Measurements from ENCODE around the gene A4GALT. TPM values are rescaled to one million over a fixed set of nuclear protein-coding genes. Genes with fewer than 3 reads are reported as not detected.
A peak's percentile ranks its signal among the peaks of the same experiment; 100 is the strongest.

A4GALT gene
- total RNA-seq, 1 donor from 2014 or later = 12.7 TPM

- DNase-seq (ENCODE audit: low read depth) = peak; percentile 48
- TF ChIP-seq, protein P1, sequence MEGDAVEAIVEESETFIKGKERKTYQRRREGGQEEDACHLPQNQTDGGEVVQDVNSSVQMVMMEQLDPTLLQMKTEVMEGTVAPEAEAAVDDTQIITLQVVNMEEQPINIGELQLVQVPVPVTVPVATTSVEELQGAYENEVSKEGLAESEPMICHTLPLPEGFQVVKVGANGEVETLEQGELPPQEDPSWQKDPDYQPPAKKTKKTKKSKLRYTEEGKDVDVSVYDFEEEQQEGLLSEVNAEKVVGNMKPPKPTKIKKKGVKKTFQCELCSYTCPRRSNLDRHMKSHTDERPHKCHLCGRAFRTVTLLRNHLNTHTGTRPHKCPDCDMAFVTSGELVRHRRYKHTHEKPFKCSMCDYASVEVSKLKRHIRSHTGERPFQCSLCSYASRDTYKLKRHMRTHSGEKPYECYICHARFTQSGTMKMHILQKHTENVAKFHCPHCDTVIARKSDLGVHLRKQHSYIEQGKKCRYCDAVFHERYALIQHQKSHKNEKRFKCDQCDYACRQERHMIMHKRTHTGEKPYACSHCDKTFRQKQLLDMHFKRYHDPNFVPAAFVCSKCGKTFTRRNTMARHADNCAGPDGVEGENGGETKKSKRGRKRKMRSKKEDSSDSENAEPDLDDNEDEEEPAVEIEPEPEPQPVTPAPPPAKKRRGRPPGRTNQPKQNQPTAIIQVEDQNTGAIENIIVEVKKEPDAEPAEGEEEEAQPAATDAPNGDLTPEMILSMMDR (IDR thresholded peaks at IDR 0.05; ENCODE audit: insufficient read depth, low read length, poor library complexity, severe bottlenecking) = no peak
- Histone ChIP-seq H3K27me3 (ENCODE audit: control insufficient read depth, insufficient read depth, low read length) (no peaks in the 10 kb centered on the region), H3K36me3 (ENCODE audit: control insufficient read depth, insufficient read depth, low read length) (no peaks in the 10 kb centered on the region), H3K4me3 (ENCODE audit: low read depth, low read length) (no peak overlapping the region)
These were observed 23.1 kb downstream of the A4GALT start for GRCh38 chr22:42697542-42698013.

DNA sequence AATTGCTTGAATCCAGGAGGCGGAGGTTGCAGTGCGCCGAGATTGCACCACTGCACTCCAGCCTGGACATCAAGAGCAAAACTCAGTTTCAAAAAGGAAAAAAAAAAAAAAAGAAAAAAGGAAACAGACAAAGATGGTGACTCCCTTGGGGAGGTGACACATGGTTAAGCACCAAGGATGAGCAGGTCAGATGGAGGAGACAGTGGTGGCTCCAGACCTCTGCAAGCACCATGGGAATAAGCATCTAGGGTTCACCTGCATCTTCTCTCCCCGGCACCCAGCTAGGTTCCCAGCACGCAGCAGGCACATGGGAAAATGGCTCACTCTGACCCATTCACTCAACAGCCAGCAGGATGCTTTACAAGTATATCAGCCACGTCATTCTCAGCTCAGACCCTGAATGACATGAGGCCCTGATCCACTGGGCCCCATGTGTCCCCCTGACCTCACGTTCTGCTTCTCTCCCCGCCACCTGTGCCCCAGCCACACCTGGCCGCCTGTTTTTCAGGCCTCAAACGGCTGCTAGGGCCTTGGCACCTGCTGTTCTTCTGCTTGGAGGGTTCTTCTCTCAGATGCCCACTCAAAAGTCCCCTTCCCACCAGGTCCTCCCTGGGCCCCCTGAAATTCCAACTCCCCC, 24.2 kb downstream of the A4GALT start:
- DNase-seq (ENCODE audit: low read depth) = no peak
- no peaks in the 10 kb centered on the region for H3K27me3 ChIP-seq (ENCODE audit: control insufficient read depth, insufficient read depth, low read length)
- H3K36me3 ChIP-seq (ENCODE audit: control insufficient read depth, insufficient read depth, low read length) = no peaks in the 10 kb centered on the region
- H3K4me3 ChIP-seq (ENCODE audit: low read depth, low read length) = no peak overlapping the region
- TF ChIP-seq, protein P1 (IDR thresholded peaks at IDR 0.05; ENCODE audit: insufficient read depth, low read length, poor library complexity, severe bottlenecking) = no peak

DNA sequence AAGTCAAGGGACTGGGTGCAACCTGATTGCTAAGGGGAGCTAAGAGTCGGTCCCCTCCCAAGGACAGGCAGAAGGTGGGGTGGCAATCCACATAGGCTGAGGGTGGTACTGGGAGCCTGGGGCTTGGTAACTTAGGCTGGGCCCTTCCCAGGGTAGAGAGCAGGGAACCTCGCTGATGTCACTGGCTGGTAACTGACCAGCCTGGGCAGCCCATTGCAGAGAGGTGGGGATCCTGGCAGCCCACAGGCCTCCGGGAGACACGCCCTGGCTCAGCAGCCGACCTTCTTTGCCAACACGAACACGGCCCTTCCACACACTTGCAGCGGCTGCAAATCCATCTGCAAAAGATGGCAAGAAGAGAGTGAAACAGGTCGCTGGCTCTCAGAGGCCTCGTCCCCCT, 25.4 kb downstream of the A4GALT start:
- DNase-seq (ENCODE audit: low read depth) = no peak
- no peaks in the 10 kb centered on the region for H3K27me3 ChIP-seq (ENCODE audit: control insufficient read depth, insufficient read depth, low read length)
- H3K4me3 ChIP-seq (ENCODE audit: low read depth, low read length) = no peak overlapping the region
- TF ChIP-seq, protein P1 (IDR thresholded peaks at IDR 0.05; ENCODE audit: insufficient read depth, low read length, poor library complexity, severe bottlenecking) = no peak
- H3K36me3 ChIP-seq (ENCODE audit: control insufficient read depth, insufficient read depth, low read length) = no peaks in the 10 kb centered on the region

- H3K4me3 ChIP-seq (ENCODE audit: low read depth, low read length) = no peak overlapping the region
- no peak for DNase-seq (ENCODE audit: low read depth)
- H3K27me3 ChIP-seq (ENCODE audit: control insufficient read depth, insufficient read depth, low read length) = no peaks in the 10 kb centered on the region
- TF ChIP-seq, protein P1 (IDR thresholded peaks at IDR 0.05; ENCODE audit: insufficient read depth, low read length, poor library complexity, severe bottlenecking) = no peak
- H3K36me3 ChIP-seq (ENCODE audit: control insufficient read depth, insufficient read depth, low read length) = no peaks in the 10 kb centered on the region
These were observed 26.6 kb downstream of the A4GALT start for GRCh38 chr22:42693763-42694683.

- no peaks in the 10 kb centered on the region for H3K36me3 ChIP-seq (ENCODE audit: control insufficient read depth, insufficient read depth, low read length)
- H3K27me3 ChIP-seq (ENCODE audit: control insufficient read depth, insufficient read depth, low read length) = no peaks in the 10 kb centered on the region
- H3K4me3 ChIP-seq (ENCODE audit: low read depth, low read length) = no peak overlapping the region
- DNase-seq (ENCODE audit: low read depth) = no peak
- TF ChIP-seq, protein P1 (IDR thresholded peaks at IDR 0.05; ENCODE audit: insufficient read depth, low read length, poor library complexity, severe bottlenecking) = no peak
These were observed 27.5 kb downstream of the A4GALT start for GRCh38 chr22:42693055-42693762.
